ENCODE results near the gene CYTH2.

GRCh38 chr19:48509467-48510194, 40.5 kb downstream of the CYTH2 start:
- TF ChIP-seq, protein P1, sequence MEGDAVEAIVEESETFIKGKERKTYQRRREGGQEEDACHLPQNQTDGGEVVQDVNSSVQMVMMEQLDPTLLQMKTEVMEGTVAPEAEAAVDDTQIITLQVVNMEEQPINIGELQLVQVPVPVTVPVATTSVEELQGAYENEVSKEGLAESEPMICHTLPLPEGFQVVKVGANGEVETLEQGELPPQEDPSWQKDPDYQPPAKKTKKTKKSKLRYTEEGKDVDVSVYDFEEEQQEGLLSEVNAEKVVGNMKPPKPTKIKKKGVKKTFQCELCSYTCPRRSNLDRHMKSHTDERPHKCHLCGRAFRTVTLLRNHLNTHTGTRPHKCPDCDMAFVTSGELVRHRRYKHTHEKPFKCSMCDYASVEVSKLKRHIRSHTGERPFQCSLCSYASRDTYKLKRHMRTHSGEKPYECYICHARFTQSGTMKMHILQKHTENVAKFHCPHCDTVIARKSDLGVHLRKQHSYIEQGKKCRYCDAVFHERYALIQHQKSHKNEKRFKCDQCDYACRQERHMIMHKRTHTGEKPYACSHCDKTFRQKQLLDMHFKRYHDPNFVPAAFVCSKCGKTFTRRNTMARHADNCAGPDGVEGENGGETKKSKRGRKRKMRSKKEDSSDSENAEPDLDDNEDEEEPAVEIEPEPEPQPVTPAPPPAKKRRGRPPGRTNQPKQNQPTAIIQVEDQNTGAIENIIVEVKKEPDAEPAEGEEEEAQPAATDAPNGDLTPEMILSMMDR (IDR thresholded peaks at IDR 0.05; ENCODE audit: poor library complexity, severe bottlenecking): no peak
- TF ChIP-seq EP300 (conservative IDR thresholded peaks at IDR 0.05; ENCODE audit: poor library complexity, severe bottlenecking) (no peak), TAF1 (IDR thresholded peaks at IDR 0.05; ENCODE audit: low read depth) (no peak), EZH2 (IDR thresholded peaks at IDR 0.05; ENCODE audit: borderline replicate concordance, insufficient read depth, low read length, poor library complexity, severe bottlenecking) (no peak), RAD21 (conservative IDR thresholded peaks at IDR 0.05) (no peak), POLR2AphosphoS5 (IDR thresholded peaks at IDR 0.05) (no peak), MXI1 (conservative IDR thresholded peaks at IDR 0.05; ENCODE audit: poor library complexity, severe bottlenecking) (no peak), SMC3 (conservative IDR thresholded peaks at IDR 0.05; ENCODE audit: poor library complexity) (no peak)
- TF ChIP-seq, protein P2, sequence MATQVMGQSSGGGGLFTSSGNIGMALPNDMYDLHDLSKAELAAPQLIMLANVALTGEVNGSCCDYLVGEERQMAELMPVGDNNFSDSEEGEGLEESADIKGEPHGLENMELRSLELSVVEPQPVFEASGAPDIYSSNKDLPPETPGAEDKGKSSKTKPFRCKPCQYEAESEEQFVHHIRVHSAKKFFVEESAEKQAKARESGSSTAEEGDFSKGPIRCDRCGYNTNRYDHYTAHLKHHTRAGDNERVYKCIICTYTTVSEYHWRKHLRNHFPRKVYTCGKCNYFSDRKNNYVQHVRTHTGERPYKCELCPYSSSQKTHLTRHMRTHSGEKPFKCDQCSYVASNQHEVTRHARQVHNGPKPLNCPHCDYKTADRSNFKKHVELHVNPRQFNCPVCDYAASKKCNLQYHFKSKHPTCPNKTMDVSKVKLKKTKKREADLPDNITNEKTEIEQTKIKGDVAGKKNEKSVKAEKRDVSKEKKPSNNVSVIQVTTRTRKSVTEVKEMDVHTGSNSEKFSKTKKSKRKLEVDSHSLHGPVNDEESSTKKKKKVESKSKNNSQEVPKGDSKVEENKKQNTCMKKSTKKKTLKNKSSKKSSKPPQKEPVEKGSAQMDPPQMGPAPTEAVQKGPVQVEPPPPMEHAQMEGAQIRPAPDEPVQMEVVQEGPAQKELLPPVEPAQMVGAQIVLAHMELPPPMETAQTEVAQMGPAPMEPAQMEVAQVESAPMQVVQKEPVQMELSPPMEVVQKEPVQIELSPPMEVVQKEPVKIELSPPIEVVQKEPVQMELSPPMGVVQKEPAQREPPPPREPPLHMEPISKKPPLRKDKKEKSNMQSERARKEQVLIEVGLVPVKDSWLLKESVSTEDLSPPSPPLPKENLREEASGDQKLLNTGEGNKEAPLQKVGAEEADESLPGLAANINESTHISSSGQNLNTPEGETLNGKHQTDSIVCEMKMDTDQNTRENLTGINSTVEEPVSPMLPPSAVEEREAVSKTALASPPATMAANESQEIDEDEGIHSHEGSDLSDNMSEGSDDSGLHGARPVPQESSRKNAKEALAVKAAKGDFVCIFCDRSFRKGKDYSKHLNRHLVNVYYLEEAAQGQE (IDR thresholded peaks at IDR 0.05; ENCODE audit: borderline replicate concordance): no peak
